NCI-H345 treated with DMSO at 0.1 percent for 48 hours (cell line): ENCODE data around the gene SLC30A5.

Experiments used
- DNase-seq: peaks from one replicate; lab custom pipeline; 2025; ENCODE audit not compliant: unreplicated experiment; lab: John Stamatoyannopoulos, UW

SLC30A5 gene

DNA sequence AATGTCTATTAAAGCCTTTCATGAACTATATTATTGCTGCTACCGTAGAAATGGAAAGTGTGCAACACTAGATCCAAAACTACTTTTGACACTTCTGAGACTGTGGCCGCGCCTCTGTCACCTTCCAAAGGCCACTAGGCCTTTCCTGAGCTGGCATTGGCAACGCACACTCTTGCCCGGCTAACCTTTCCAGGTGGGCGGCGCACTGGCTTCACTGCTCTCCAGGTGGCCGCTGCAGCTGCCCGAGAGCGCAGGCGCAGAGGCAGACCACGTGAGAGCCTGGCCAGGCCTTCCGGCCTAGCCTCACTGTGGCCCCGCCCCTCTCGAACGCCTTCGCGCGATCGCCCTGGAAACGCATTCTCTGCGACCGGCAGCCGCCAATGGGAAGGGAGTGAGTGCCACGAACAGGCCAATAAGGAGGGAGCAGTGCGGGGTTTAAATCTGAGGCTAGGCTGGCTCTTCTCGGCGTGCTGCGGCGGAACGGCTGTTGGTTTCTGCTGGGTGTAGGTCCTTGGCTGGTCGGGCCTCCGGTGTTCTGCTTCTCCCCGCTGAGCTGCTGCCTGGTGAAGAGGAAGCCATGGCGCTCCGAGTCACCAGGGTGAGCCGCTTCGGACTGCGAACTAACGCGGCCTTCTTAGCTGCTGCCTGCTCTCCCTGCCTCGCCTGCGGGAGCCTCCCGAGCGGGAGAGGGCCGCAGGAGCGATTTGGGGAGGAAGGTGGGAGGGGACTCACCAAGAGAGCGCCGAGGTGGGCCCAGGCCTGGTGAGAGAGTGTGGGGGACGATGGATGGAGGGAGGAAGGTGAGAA is 73.1 kb downstream of the SLC30A5 start, which contains the start of gene CCNB1:
CCNB1 (plus strand) TSS at position 465 of the 807 bp plus-strand sequence; CDS start at position 578, 113 bp downstream.
- peak; percentile 87 for DNase-seq

DNA sequence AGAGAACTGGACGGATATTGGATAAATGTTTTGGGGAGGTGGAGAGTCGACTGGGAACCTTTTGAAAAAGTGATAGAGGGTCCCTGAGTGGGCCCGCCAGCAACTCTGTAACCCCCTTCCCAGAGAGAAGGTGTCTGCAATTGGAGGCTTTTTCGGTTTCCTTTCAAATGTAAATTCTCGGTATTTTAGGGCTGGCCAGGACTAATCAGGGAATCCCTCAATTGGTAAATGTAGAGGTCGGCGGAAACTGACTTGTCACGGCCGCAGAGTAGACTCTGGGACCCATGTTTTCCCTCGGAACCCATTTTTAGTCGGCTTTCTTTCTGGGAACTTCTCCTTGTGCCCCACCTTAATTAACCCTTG is 73.7 kb downstream of the SLC30A5 start:
- no peak for DNase-seq

DNA sequence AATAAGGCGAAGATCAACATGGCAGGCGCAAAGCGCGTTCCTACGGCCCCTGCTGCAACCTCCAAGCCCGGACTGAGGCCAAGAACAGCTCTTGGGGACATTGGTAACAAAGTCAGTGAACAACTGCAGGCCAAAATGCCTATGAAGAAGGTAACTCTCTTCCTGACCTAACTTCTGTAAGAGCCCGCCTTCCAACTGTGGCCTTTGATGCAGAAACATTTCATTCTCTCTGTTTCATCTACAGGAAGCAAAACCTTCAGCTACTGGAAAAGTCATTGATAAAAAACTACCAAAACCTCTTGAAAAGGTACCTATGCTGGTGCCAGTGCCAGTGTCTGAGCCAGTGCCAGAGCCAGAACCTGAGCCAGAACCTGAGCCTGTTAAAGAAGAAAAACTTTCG is 74.1 kb downstream of the SLC30A5 start:
- DNase-seq, result no peak

DNA sequence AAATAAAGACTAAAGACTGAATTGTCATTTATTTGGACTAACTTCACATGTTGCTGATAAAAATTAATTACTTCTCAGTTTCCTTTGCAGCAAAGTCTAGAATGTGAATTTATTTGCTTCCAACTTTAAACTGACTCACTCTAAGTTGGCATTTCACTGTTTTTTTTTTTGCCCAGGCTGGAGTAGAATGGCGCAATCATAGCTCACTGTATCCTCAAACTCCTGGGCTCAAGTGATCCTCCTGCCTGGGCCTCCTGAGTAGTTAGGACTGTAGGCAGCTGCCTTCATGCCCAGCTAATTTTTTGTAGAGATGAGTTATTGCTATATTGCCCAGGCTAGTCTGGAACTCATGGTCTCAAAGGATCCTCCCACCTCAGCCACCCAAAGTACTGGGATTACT is 76.7 kb downstream of the SLC30A5 start:
- no peak for DNase-seq

DNA sequence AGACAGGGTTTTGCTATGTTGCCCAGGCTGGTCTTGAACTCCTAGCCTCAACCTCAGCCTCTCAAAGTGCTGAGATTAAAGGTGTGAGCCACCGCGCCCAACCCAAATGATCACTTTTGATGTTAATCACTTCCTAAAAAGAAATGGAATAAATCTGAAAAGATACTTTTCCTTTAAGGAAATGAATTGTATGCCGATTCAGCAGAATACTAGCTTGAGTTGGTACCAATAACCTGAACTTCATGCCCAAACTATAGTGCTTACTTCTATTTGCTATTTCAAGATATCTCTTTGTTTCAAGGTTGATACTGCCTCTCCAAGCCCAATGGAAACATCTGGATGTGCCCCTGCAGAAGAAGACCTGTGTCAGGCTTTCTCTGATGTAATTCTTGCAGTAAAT is 77.2 kb downstream of the SLC30A5 start:
- no peak for DNase-seq
